Measurements from ENCODE around the gene AOAH. TPM values are rescaled to one million over a fixed set of nuclear protein-coding genes. Genes with fewer than 3 reads are reported as not detected.

The AOAH gene
- total RNA-seq, 1 donor from 2014 or later: 5.5 TPM

DNA sequence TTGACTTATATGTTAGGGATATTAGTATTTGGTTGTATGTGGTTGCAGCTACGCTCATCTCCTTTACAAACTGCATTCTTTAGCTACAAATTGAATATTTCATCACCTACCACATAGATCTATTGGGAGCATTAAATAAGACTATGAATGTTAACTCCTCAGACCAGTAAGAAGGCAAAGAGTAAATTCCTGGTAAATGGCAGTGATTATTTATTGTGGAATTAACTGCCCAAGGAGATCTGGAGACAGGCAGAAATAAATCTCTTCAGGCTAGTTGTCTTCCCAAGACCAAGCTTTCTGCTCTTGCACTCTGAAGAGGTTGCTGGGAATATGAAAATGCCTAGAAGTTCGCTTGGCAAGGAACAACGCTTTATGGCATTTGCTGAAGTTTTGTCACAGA, 260.0 kb downstream of the AOAH start:
- Histone ChIP-seq H3K4me2 (no peak overlapping the region), H3K9ac (no peak overlapping the region), H4K20me1 (ENCODE audit: low read depth) (no peaks in the 10 kb centered on the region), H3K36me3 (no peaks in the 10 kb centered on the region), H3K27ac (no peak overlapping the region), H3K9me3 (ENCODE audit: low read depth) (no peaks in the 10 kb centered on the region), H3K79me2 (ENCODE audit: low read depth) (no peaks in the 10 kb centered on the region), H2AFZ (replicated peaks) (peak overlapping the region; percentile 35), H3K4me3 (no peak overlapping the region), H3K27me3 (no peaks in the 10 kb centered on the region), H3F3A (ENCODE audit: low read depth) (no peaks in the 10 kb centered on the region), H3K4me1 (no peaks in the 10 kb centered on the region)
- Mint-ChIP-seq H3K9me3 (peaks cover 14% of the 10 kb centered on the region), H3K36me3 (peaks cover 2% of the 10 kb centered on the region), H3K4me1 (no peaks in the 10 kb centered on the region), H3K27me3 (ENCODE audit: insufficient read depth, low read depth) (no peaks in the 10 kb centered on the region), H3K4me3 (no peak overlapping the region), H3K27ac (no peak overlapping the region)
- DNase-seq (ENCODE audit: low spot score): no peak
- no peak for TF ChIP-seq EZH2 (IDR thresholded peaks at IDR 0.05)
- no peak for TF ChIP-seq EZH2phosphoT487 (IDR thresholded peaks at IDR 0.05)
- TF ChIP-seq CTCF (IDR thresholded peaks at IDR 0.05): no peak

Measured in neural progenitor cell (in vitro differentiated cells).